ENCODE data around the gene NKAIN2.

The NKAIN2 gene

GRCh38 chr6:124119596-124119995, 315.9 kb downstream of the NKAIN2 start:
- Histone ChIP-seq H3K4me3 (no peak overlapping the region), H3K27ac (no peak overlapping the region), H3K36me3 (no peaks in the 10 kb centered on the region), H3K9me3 (no peaks in the 10 kb centered on the region), H3K27me3 (no peaks in the 10 kb centered on the region), H3K4me1 (no peaks in the 10 kb centered on the region)
- intact Hi-C loops (cut with DNase I; ENCODE audit: low total_unique reads), result no loop called here
- DNase-seq, result no peak
- no peak for TF ChIP-seq CTCF (IDR thresholded peaks at IDR 0.05)

GRCh38 chr6:124123617-124124209, 320.0 kb downstream of the NKAIN2 start:
- intact Hi-C loops (cut with DNase I; ENCODE audit: low total_unique reads), result no loop called here
- no peaks in the 10 kb centered on the region for H3K4me1 ChIP-seq
- TF ChIP-seq CTCF (IDR thresholded peaks at IDR 0.05), result no peak

GRCh38 chr6:124131259-124131658, 327.6 kb downstream of the NKAIN2 start:
- peaks cover 0 to 6% (median 0%) of the 10 kb centered on the region in 3 donors for H3K9me3 ChIP-seq
- no peaks in the 10 kb centered on the region for H3K4me1 ChIP-seq
- H3K4me3 ChIP-seq, result no peak overlapping the region
- no peak overlapping the region for H3K27ac ChIP-seq
- H3K36me3 ChIP-seq, result no peaks in the 10 kb centered on the region
- DNase-seq, result no peak
- no peak for TF ChIP-seq CTCF (IDR thresholded peaks at IDR 0.05)
- intact Hi-C loops (cut with DNase I; ENCODE audit: low total_unique reads), result no loop called here
- no peaks in the 10 kb centered on the region for H3K27me3 ChIP-seq

More at GRCh38 chr6:124123617-124124209, 320.0 kb downstream of the NKAIN2 start:
- Histone ChIP-seq H3K27me3 (no peaks in the 10 kb centered on the region), H3K36me3 (no peaks in the 10 kb centered on the region), H3K4me3 (no peak overlapping the region), H3K9me3 (no peaks in the 10 kb centered on the region), H3K27ac (no peak overlapping the region)
- no peak for DNase-seq

GRCh38 chr6:124131779-124132178, 328.1 kb downstream of the NKAIN2 start:
- Histone ChIP-seq H3K4me3 (no peak overlapping the region), H3K36me3 (no peaks in the 10 kb centered on the region), H3K27ac (no peak overlapping the region), H3K27me3 (no peaks in the 10 kb centered on the region), H3K4me1 (no peaks in the 10 kb centered on the region), H3K9me3 (peaks cover 0 to 6% (median 0%) of the 10 kb centered on the region in 3 donors)
- no peak for DNase-seq
- intact Hi-C loops (cut with DNase I; ENCODE audit: low total_unique reads), result no loop called here
- TF ChIP-seq CTCF (IDR thresholded peaks at IDR 0.05), result no peak

- Histone ChIP-seq H3K4me1 (no peaks in the 10 kb centered on the region), H3K9me3 (peaks cover 0 to 6% (median 0%) of the 10 kb centered on the region in 3 donors), H3K27ac (no peak overlapping the region), H3K27me3 (no peaks in the 10 kb centered on the region), H3K4me3 (no peak overlapping the region), H3K36me3 (no peaks in the 10 kb centered on the region)
- DNase-seq, result no peak
- intact Hi-C loops (cut with DNase I; ENCODE audit: low total_unique reads), result no loop called here
- TF ChIP-seq CTCF (IDR thresholded peaks at IDR 0.05), result no peak
Observed at GRCh38 chr6:124132256-124132655, 328.6 kb downstream of the NKAIN2 start.

- Histone ChIP-seq H3K9me3 (no peaks in the 10 kb centered on the region), H3K4me1 (peaks cover 0 to 7% (median 0%) of the 10 kb centered on the region in 4 donors), H3K36me3 (no peaks in the 10 kb centered on the region), H3K4me3 (no peak overlapping the region), H3K27ac (no peak overlapping the region), H3K27me3 (no peaks in the 10 kb centered on the region)
- intact Hi-C loops (cut with DNase I; ENCODE audit: low total_unique reads), result no loop called here
- no peak for DNase-seq
- TF ChIP-seq CTCF (IDR thresholded peaks at IDR 0.05), result no peak
Observed at GRCh38 chr6:124142852-124143251, 339.2 kb downstream of the NKAIN2 start.

Data from tibial artery (tissue), 4 donors.